Measurements from ENCODE around the gene MPP3.

GRCh38 chr17:43823350-43824084, 9.4 kb downstream of the MPP3 start:
- TF ChIP-seq, protein P1, sequence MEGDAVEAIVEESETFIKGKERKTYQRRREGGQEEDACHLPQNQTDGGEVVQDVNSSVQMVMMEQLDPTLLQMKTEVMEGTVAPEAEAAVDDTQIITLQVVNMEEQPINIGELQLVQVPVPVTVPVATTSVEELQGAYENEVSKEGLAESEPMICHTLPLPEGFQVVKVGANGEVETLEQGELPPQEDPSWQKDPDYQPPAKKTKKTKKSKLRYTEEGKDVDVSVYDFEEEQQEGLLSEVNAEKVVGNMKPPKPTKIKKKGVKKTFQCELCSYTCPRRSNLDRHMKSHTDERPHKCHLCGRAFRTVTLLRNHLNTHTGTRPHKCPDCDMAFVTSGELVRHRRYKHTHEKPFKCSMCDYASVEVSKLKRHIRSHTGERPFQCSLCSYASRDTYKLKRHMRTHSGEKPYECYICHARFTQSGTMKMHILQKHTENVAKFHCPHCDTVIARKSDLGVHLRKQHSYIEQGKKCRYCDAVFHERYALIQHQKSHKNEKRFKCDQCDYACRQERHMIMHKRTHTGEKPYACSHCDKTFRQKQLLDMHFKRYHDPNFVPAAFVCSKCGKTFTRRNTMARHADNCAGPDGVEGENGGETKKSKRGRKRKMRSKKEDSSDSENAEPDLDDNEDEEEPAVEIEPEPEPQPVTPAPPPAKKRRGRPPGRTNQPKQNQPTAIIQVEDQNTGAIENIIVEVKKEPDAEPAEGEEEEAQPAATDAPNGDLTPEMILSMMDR (IDR thresholded peaks at IDR 0.05; ENCODE audit: borderline replicate concordance, extremely low read depth, low read length, poor library complexity, severe bottlenecking): no peak
- TF ChIP-seq EZH2 (IDR thresholded peaks at IDR 0.05; ENCODE audit: borderline replicate concordance, low read depth, low read length, severe bottlenecking): no peak
